T-helper 9 cell (primary cell): ENCODE data around the gene GFI1.
"Not testable (repeated sequence)": the region's sequence is repeated elsewhere in the genome, so short reads cannot be mapped to it uniquely, and the experiment has no call there.

ENCODE experiments used
- DNase-seq: peaks from one replicate; pipeline ENCODE4 v3.0.0-alpha.2; 2020
- total RNA-seq, 2 donors: gene quantifications; one replicate each; lab custom pipeline; 2026; lab: John Stamatoyannopoulos, UW

Gene GFI1
- total RNA-seq: 42.8 to 47.3 reads per million in 2 donors

GRCh38 chr1:92486251-92487077 lies at the start of gene GFI1:
TSS of gene GFI1 (minus strand) at chr1:92486925. CDS start at chr1:92483487, 3,438 bp downstream.
- DNase-seq: peak; percentile 42

- DNase-seq: not testable (repeated sequence)
Measured at GRCh38 chr1:92532371-92532770, 45.6 kb upstream of the GFI1 start.

GRCh38 chr1:92531939-92532338 lies 45.2 kb upstream of the GFI1 start:
- not testable (repeated sequence) for DNase-seq

- no peak for DNase-seq
Measured at GRCh38 chr1:92527670-92528069, 40.9 kb upstream of the GFI1 start.

- DNase-seq: not testable (repeated sequence)
Measured at GRCh38 chr1:92524944-92525590, 38.3 kb upstream of the GFI1 start.

- DNase-seq: no peak
Measured at GRCh38 chr1:92519043-92519442, 32.3 kb upstream of the GFI1 start.

- DNase-seq: no peak
Measured at GRCh38 chr1:92516574-92516973, 29.8 kb upstream of the GFI1 start.

GRCh38 chr1:92515796-92516201 lies 29.1 kb upstream of the GFI1 start:
- DNase-seq: no peak

- no peak for DNase-seq
Measured at GRCh38 chr1:92511541-92511940, 24.8 kb upstream of the GFI1 start.

GRCh38 chr1:92509619-92510018 lies 22.9 kb upstream of the GFI1 start:
- no peak for DNase-seq

- DNase-seq: no peak
Measured at GRCh38 chr1:92505015-92505692, 18.4 kb upstream of the GFI1 start.

- DNase-seq: no peak
Measured at GRCh38 chr1:92504291-92505014, 17.7 kb upstream of the GFI1 start.

- DNase-seq: no peak
Measured at GRCh38 chr1:92503926-92504285, 17.2 kb upstream of the GFI1 start.

GRCh38 chr1:92503043-92503925 lies 16.6 kb upstream of the GFI1 start:
- DNase-seq: no peak

- no peak for DNase-seq
Measured at GRCh38 chr1:92502247-92502646, 15.5 kb upstream of the GFI1 start.

- DNase-seq: no peak
Measured at GRCh38 chr1:92500552-92500951, 13.8 kb upstream of the GFI1 start.

- no peak for DNase-seq
Measured at GRCh38 chr1:92495392-92496063, 8.8 kb upstream of the GFI1 start.

- DNase-seq: no peak
Measured at GRCh38 chr1:92494485-92495141, 7.9 kb upstream of the GFI1 start.

GRCh38 chr1:92493139-92493538 lies 6.4 kb upstream of the GFI1 start:
- no peak for DNase-seq

GRCh38 chr1:92488832-92489231 lies 2.1 kb upstream of the GFI1 start:
- no peak for DNase-seq

GRCh38 chr1:92488416-92488815 lies 1.7 kb upstream of the GFI1 start:
- DNase-seq: no peak
